ENCODE results near the gene CHCHD3. TPM values are rescaled to one million over a fixed set of nuclear protein-coding genes. Genes with fewer than 3 reads are reported as not detected.

The CHCHD3 gene
- total and polyA plus RNA-seq, 2 of the 4 experiments (the other 2 are of a cell fraction), result 56.9 to 141 TPM

- ChIA-PET POLR2A (ENCODE audit: unreplicated experiment) (no interaction called here), CTCF (no interaction called here)
- no peak for TF ChIP-seq FOS (IDR thresholded peaks at IDR 0.05; ENCODE audit: low read depth, low read length)
- no peak for TF ChIP-seq BHLHE40 (IDR thresholded peaks at IDR 0.05; ENCODE audit: low read depth, low read length)
- no peak for TF ChIP-seq POLR2A (IDR thresholded peaks at IDR 0.05; ENCODE audit: low read depth, low read length)
- TF ChIP-seq MAFK (IDR thresholded peaks at IDR 0.05; ENCODE audit: low read depth, low read length), result no peak
- no peak for TF ChIP-seq MXI1 (IDR thresholded peaks at IDR 0.05; ENCODE audit: borderline replicate concordance, low read depth, low read length)
- TF ChIP-seq, protein P1, sequence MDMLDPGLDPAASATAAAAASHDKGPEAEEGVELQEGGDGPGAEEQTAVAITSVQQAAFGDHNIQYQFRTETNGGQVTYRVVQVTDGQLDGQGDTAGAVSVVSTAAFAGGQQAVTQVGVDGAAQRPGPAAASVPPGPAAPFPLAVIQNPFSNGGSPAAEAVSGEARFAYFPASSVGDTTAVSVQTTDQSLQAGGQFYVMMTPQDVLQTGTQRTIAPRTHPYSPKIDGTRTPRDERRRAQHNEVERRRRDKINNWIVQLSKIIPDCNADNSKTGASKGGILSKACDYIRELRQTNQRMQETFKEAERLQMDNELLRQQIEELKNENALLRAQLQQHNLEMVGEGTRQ (IDR thresholded peaks at IDR 0.05; ENCODE audit: low read depth, low read length), result no peak
- no peak for TF ChIP-seq RFX5 (IDR thresholded peaks at IDR 0.05; ENCODE audit: low read depth, low read length)
- no peak for TF ChIP-seq CHD1 (IDR thresholded peaks at IDR 0.05; ENCODE audit: low read depth, low read length)
- TF ChIP-seq RCOR1 (IDR thresholded peaks at IDR 0.05; ENCODE audit: insufficient replicate concordance, low read length), result no peak
- no peak for TF ChIP-seq CTCF (conservative IDR thresholded peaks at IDR 0.05; ENCODE audit: low read depth, low read length)
- no peak for TF ChIP-seq MAZ (IDR thresholded peaks at IDR 0.05; ENCODE audit: borderline replicate concordance, low read depth, low read length)
- no peak for TF ChIP-seq SMC3 (IDR thresholded peaks at IDR 0.05; ENCODE audit: low read depth, low read length)
- TF ChIP-seq NFE2L2 (IDR thresholded peaks at IDR 0.05; ENCODE audit: low read depth, low read length), result no peak
- no peak for TF ChIP-seq CEBPB (IDR thresholded peaks at IDR 0.05; ENCODE audit: low read depth, low read length)
- TF ChIP-seq ELK1 (IDR thresholded peaks at IDR 0.05; ENCODE audit: borderline replicate concordance, low read depth, low read length), result no peak
- TF ChIP-seq RAD21 (IDR thresholded peaks at IDR 0.05; ENCODE audit: low read length), result no peak
- no peak overlapping the region for H3K18ac ChIP-seq (ENCODE audit: low read depth, low read length)
- no peak overlapping the region for H2BK20ac ChIP-seq (ENCODE audit: low read depth, low read length)
- dilution Hi-C loops (cut with HindIII; ENCODE audit: low sequenced_read_pairs, unreplicated experiment) (no loop called here), in situ Hi-C loops (cut with MboI; ENCODE audit: low sequenced_read_pairs) (no loop called here), intact Hi-C loops (cut with micrococcal nuclease) (no loop called here)
- H4K20me1 ChIP-seq (ENCODE audit: insufficient read depth, low read length), result no peaks in the 10 kb centered on the region
- H3K56ac ChIP-seq (ENCODE audit: extremely low read depth, insufficient read depth, low read length), result no peak overlapping the region
- no peak overlapping the region for H3K27ac ChIP-seq (ENCODE audit: insufficient read depth, low read length)
- ATAC-seq (ENCODE audit: low read depth), result no peak
- H4K91ac ChIP-seq (ENCODE audit: insufficient read depth, low read depth, low read length), result no peak overlapping the region
- no peak overlapping the region for H4K5ac ChIP-seq (ENCODE audit: low read depth, low read length)
- H3K4me1 ChIP-seq (ENCODE audit: control insufficient read depth, insufficient read depth, low read length), result no peaks in the 10 kb centered on the region
- 81% methylated on average over 3 of the region's 7 CpGs; no CpG with 5 or more reads in 1 of the 2 experiments for WGBS, 2 experiments (ENCODE audit: extremely low coverage in 2 of 2, insufficient read length in 1 of 2)
- H3K4ac ChIP-seq (ENCODE audit: low read depth, low read length), result no peak overlapping the region
- H3K36me3 ChIP-seq (ENCODE audit: control insufficient read depth, insufficient read depth, low read length), result no peaks in the 10 kb centered on the region
- H2BK5ac ChIP-seq (ENCODE audit: low read depth, low read length, poor library complexity, severe bottlenecking), result no peak overlapping the region
- H3K4me3 ChIP-seq (ENCODE audit: insufficient read depth, low read depth, low read length), result no peak overlapping the region
- no peak overlapping the region for H2AK9ac ChIP-seq (replicated peaks; ENCODE audit: low read depth, low read length, poor library complexity)
- H3K14ac ChIP-seq (replicated peaks; ENCODE audit: low read depth, low read length), result no peak overlapping the region
- no peaks in the 10 kb centered on the region for H3K9me3 ChIP-seq (ENCODE audit: control insufficient read depth, insufficient read depth, low read length)
- no peak overlapping the region for H4K8ac ChIP-seq (ENCODE audit: low read depth in 2 of 2, low read length in 2 of 2)
- BruUV-seq (replicated peaks), result no TSS peak
- no peak overlapping the region for H2BK120ac ChIP-seq (ENCODE audit: low read depth, low read length)
- no peak overlapping the region for H3K23ac ChIP-seq (ENCODE audit: low read depth, low read length)
- no peak overlapping the region for H3K9ac ChIP-seq (ENCODE audit: low read depth, low read length)
- H2AFZ ChIP-seq (replicated peaks; ENCODE audit: low read length, poor library complexity), result no peak overlapping the region
- no peak for DNase-seq
- no peak overlapping the region for H2AK5ac ChIP-seq (ENCODE audit: low read depth, low read length)
- no peak overlapping the region for H3K4me2 ChIP-seq (ENCODE audit: low read depth, low read length)
- H3K79me1 ChIP-seq (ENCODE audit: low read depth in 1 of 2, low read length in 2 of 2), result no peaks in the 10 kb centered on the region
- no peaks in the 10 kb centered on the region for H3K9me1 ChIP-seq (ENCODE audit: insufficient read depth, low read length)
- no peak overlapping the region for H2BK15ac ChIP-seq (ENCODE audit: low read depth, low read length)
- peaks cover 6% of the 10 kb centered on the region for H3K27me3 ChIP-seq (ENCODE audit: control insufficient read depth, insufficient read depth, low read length)
Observed at GRCh38 chr7:133121175-133121844, 39.4 kb upstream of the CHCHD3 start.
